Naive thymus-derived CD8-positive, alpha-beta T cell (primary cell): Measurements from ENCODE around the gene MRPS12. TPM values are rescaled to one million over a fixed set of nuclear protein-coding genes. Genes with fewer than 3 reads are reported as not detected.

Source experiments
- ATAC-seq, 2 donors: fragments of 150-1000 bp; cut with Tn5 transposase in 1 of 2; sonication (Bioruptor Pico), chemical (Tn5 transposase) in 1 of 2; 1 replicate in 1 of 2; 2 replicates in 1 of 2; pipeline ENCODE4 v1.10.0; 2021; ENCODE audit warnings: mild to moderate bottlenecking in 2 of 2, moderate library complexity in 2 of 2
- POLR2A ChIA-PET: fragments of 350-600 bp; sonication (Branson Sonifier 250); formaldehyde crosslinking; loops from one replicate; lab custom pipeline; 2021; ENCODE audit warnings: antibody characterized with exemption; lab: Charles Lee
- DNase-seq, 10 donors: peaks; one replicate each; pipeline versions ENCODE4 v3.0.0 to v3.0.0-alpha.2; 2020 to 2022
- H3K27ac Mint-ChIP-seq, 10 donors: one replicate each; pipeline ENCODE4 v1.8.0; 2020 to 2022; ENCODE audit warnings: mild to moderate bottlenecking in 10 of 10, mixed read lengths in 10 of 10, moderate library complexity in 4 of 10, inconsistent platforms in 1 of 10
- H3K27me3 Mint-ChIP-seq, 5 donors: one replicate each; pipeline ENCODE4 v1.8.0; 2021 to 2022; ENCODE audit warnings: mixed read lengths in 5 of 5
- H3K36me3 Mint-ChIP-seq, 3 donors: one replicate each; pipeline ENCODE4 v1.8.0; 2020 to 2022; ENCODE audit warnings: mixed read lengths in 3 of 3, mild to moderate bottlenecking in 2 of 3, inconsistent platforms in 1 of 3
- H3K4me1 Mint-ChIP-seq, 4 donors: one replicate each; pipeline ENCODE4 v1.8.0; 2021 to 2022; ENCODE audit warnings: mixed read lengths in 4 of 4
- H3K4me3 Mint-ChIP-seq, 10 donors: one replicate each; pipeline ENCODE4 v1.8.0; 2020 to 2022; ENCODE audit warnings: mild to moderate bottlenecking in 10 of 10, mixed read lengths in 10 of 10, moderate library complexity in 6 of 10, inconsistent platforms in 1 of 10
- H3K9me3 Mint-ChIP-seq, 9 donors: one replicate each; pipeline ENCODE4 v1.8.0; 2020 to 2022; ENCODE audit warnings: mixed read lengths in 9 of 9, mild to moderate bottlenecking in 3 of 9, inconsistent platforms in 1 of 9, moderate library complexity in 1 of 9
- polyA plus RNA-seq, 3 donors: library from polyadenylated mRNA; unstranded; fragments of 300-500 nt; fragmentation: Illumina TruSeq; gene quantifications; one replicate each; pipeline ENCODE4 v1.2.3, GENCODE V29; 2021
- total RNA-seq, 8 experiments: library from RNA in 2 of 8; stranded (reverse) in 2 of 8; gene quantifications; one replicate each; pipeline ENCODE4 v1.2.3 and lab custom pipeline; 2021 to 2026

Gene MRPS12
- total and polyA plus RNA-seq, 5 experiments from 2014 or later: 25.6 to 87.7 (median 71.7) TPM

DNA sequence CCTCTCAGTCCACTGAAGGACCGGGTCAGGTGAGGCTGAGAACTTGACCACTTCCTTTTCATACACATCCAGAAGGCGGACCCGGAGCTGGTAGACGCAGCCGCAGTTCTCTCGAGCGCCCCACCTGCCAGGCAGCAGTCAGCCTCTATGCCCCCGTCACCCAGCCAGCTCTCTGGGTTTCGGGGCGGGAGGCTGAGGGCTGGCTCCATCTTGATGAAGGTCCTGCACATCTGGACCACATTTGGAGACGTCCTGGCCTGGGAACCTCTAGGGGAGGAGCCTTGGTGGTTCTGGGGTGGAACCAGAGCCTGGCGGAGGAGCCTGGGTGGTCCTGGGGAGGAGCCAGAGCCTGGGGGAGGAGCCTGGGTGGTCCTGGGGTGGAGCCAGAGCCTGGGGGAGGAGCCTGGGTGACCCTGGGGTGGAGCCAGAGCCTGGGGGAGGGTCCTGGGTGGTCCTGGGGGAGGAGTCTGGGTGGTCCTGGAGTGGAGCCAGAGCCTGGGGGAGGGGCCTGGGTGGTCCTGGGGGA, 14.3 kb downstream of the MRPS12 start:
- DNase-seq (no peak), ATAC-seq (no peak)
- Mint-ChIP-seq H3K27ac (peak overlapping the region in 1 of 10 donors; percentile 37), H3K4me3 (no peak overlapping the region), H3K9me3 (peaks cover 0 to 8% (median 0%) of the 10 kb centered on the region in 9 donors), H3K36me3 (peaks cover 0 to 4% (median 0%) of the 10 kb centered on the region in 3 donors), H3K4me1 (peaks cover 8 to 20% (median 16%) of the 10 kb centered on the region in 4 donors), H3K27me3 (peaks cover 0 to 9% (median 5%) of the 10 kb centered on the region in 5 donors)
- POLR2A ChIA-PET: interaction anchor here (0.6 kb wide), 1 partner anchor 23 kb away, joined by 4 read pairs; no protein-coding TSS in a partner anchor

DNA sequence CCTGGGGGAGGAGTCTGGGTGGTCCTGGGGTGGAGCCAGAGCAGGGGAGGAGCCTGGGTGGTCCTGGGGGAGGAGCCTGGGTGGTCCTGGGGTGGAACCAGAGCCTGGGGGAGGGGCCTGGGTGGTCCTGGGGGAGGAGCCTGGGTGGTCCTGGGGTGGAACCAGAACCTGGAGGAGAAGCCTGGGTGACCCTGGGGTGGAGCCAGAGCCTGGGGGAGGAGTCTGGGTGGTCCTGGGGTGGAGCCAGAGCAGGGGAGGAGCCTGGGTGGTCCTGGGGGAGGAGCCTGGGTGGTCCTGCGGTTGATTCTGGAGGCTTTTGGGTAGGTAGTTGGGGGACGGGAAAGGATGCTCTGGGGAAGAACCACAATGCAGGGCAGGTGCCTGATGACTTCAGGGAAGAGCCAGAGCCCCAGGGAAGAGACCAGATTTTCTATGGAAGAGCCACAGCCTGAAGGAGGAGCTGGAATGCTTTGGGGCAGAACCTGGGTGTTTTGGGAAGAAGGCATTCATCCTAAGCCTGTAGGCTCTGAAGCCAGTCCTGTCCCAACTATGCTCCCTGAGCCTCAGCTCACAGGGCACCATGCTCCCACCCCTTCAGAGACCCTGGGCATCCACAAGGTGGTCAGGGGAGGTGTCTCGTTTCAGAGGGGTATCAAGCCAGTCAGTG, 15.0 kb downstream of the MRPS12 start:
- POLR2A ChIA-PET: no interaction called here
- ATAC-seq: no peak
- peaks cover 8 to 26% (median 19%) of the 10 kb centered on the region in 4 donors for H3K4me1 Mint-ChIP-seq
- H3K27me3 Mint-ChIP-seq: peaks cover 0 to 10% (median 5%) of the 10 kb centered on the region in 5 donors
- no peak overlapping the region for H3K27ac Mint-ChIP-seq
- H3K4me3 Mint-ChIP-seq: no peak overlapping the region
- H3K9me3 Mint-ChIP-seq: peaks cover 0 to 7% (median 0%) of the 10 kb centered on the region in 9 donors
- H3K36me3 Mint-ChIP-seq: peaks cover 0 to 4% (median 0%) of the 10 kb centered on the region in 3 donors
- DNase-seq: no peak

DNA sequence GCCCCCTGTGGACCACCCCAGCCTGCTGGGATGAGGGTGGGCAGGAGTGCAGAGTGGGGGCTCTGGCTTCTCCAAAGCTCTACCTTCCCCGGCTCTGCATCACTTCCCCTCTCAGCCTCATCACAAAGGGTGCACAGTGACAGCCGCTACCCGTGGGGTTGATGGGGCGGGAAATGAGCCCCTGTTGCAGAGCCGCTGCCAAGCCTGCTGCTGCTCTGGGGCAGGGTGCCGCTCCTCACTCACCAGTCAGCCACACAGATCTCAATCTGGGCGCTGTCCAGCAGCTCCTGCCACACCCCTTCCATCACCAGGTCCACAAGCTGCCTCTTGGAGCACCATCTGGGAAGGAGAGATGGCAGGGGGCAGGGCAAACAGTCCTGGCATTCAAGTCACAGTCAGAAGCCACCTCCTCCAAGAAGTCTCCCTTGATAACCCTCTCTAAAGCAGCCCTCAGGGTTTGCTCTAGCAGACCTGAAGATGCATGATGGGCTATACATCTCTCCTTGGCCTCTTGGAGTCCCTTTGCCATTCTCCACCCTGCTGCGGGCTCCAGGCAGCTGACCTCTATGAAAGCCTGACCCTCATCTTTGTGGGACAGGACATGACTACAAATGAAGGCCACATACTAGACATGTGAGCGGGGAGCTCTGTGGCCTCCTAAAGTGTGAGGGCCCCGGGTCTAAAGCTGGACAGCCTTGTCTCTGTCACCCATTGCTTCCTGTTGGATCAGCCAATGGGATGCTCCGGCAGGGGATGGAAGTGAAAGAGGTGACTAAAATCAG, 15.7 kb downstream of the MRPS12 start:
- peaks cover 0 to under 1% (median 0%) of the 10 kb centered on the region in 9 donors for H3K9me3 Mint-ChIP-seq
- no peaks in the 10 kb centered on the region for H3K36me3 Mint-ChIP-seq
- DNase-seq (no peak), ATAC-seq (no peak)
- no peak overlapping the region for H3K4me3 Mint-ChIP-seq
- POLR2A ChIA-PET: no interaction called here
- no peak overlapping the region for H3K27ac Mint-ChIP-seq
- peaks cover 0 to 11% (median 2%) of the 10 kb centered on the region in 5 donors for H3K27me3 Mint-ChIP-seq
- H3K4me1 Mint-ChIP-seq: peaks cover 5 to 20% (median 17%) of the 10 kb centered on the region in 4 donors

DNA sequence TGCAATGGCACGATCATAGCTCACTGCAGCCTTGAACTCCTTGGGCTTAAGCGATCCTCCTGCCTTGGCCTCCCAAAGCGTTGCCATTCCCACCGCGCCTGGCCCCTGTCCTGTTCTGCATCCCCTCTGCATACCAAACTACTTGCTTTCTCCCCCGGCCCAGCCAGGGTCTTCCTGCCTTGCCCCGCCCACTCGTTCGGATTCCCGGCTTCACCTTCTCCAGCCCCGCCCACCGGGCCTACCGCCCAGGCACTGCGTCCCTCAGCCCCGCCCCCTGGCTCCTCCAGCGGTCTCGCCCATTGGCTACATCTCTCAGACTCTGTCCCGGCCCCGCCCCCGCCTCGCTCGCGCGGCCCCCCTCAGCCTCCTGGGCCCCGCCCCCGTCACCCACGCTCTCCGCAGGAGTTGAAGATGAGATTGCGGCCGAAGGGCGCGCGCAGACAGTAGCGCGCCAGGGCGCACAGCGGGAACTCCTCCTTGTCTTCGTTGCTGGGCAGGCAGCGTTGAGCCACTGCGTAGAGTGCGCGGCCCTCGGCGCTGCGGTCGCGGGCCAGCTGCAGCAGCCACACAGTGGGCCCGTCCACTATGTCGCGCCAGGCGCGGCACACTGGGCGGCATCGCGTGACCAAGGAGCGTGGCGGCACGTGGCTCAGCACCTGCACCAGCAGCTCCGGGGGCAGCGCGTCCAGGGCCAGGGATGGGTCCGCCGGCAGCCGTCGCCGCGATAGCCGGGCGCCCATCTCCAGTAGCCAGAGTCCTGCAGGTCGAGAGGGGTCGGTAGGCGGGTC, 19.0 kb downstream of the MRPS12 start:
- H3K27ac Mint-ChIP-seq: peak overlapping the region in 2 of 10 donors; percentile 22 to 67

DNA sequence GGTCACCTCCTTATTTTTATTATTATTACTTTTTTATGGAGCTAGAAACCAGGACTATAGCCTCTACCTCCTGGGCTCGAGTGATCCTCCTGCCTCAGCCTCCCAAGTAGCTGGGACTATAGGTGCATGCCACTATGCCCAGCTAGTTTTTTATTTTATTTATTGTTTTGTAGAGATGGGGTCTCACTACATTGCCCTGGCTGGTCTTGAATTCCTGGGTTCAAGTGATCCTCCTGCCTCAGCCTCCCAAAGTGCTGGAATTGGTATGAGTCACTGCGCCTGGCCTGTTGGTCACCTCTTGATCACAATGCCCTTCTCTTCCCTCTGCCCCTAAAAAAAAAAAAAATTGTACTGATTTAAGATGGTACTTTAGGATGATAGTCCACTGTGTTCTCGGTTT, 20.4 kb downstream of the MRPS12 start:
- H3K4me1 Mint-ChIP-seq: peaks cover 6 to 20% (median 14%) of the 10 kb centered on the region in 4 donors
- no peaks in the 10 kb centered on the region for H3K9me3 Mint-ChIP-seq
- POLR2A ChIA-PET: no interaction called here
- no peaks in the 10 kb centered on the region for H3K36me3 Mint-ChIP-seq
- H3K27me3 Mint-ChIP-seq: peaks cover 9 to 32% (median 20%) of the 10 kb centered on the region in 5 donors
- ATAC-seq (no peak), DNase-seq (no peak)
- H3K27ac Mint-ChIP-seq: no peak overlapping the region
- H3K4me3 Mint-ChIP-seq: peak overlapping the region in 1 of 10 donors; percentile 36

More for the DNA sequence above, 19.0 kb downstream of the MRPS12 start:
- H3K4me3 Mint-ChIP-seq: peak overlapping the region; percentile 42 to 80 (median 66)
- DNase-seq (peak; percentile 36 to 85 (median 76)), ATAC-seq (peak; percentile 96)
- POLR2A ChIA-PET: no interaction called here
- peaks cover 9 to 28% (median 20%) of the 10 kb centered on the region in 5 donors for H3K27me3 Mint-ChIP-seq
- no peaks in the 10 kb centered on the region for H3K36me3 Mint-ChIP-seq
- peaks cover 6 to 20% (median 14%) of the 10 kb centered on the region in 4 donors for H3K4me1 Mint-ChIP-seq
- no peaks in the 10 kb centered on the region for H3K9me3 Mint-ChIP-seq

DNA sequence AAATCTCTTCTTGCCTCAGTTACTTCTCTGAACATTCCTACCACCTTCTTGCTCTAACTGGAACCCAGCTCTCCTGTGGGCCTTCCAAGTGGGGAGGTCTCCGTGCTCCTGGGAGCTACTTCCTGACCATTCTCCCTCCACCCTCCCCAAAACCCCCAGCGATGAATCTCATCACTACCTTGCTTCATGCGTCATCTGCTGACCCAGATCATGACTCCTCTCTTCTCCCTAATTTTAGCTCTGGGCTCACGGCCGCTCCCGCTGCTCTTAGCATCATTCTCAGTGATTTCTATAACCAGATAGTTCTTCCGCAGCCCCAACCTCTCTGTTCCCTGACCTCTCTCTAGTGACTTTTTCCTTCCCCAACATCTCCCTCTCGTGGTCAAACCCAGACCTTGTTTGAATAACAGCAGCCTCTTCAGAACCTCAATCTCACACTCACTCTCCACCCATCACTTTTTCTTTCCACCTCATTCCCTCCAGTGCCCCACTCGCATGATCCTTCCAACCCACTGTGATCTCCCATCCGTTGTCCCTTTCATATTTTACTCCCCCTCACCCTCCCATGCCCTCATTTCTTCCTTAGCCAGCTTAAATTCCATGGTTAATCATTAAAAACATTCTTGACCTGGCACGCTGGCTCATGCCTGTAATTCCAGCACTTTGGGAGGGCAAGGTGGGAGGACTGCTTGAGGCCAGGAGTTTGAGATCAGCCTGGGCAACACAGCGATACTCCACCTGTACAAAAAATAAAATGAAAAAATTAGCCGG, 21.8 kb downstream of the MRPS12 start:
- Mint-ChIP-seq H3K27me3 (peaks cover 9 to 32% (median 18%) of the 10 kb centered on the region in 5 donors), H3K27ac (peak overlapping the region in 2 of 10 donors; percentile 4 to 33), H3K4me1 (peaks cover 5 to 20% (median 14%) of the 10 kb centered on the region in 4 donors), H3K9me3 (no peaks in the 10 kb centered on the region), H3K4me3 (peak overlapping the region in 6 of 10 donors; percentile 4 to 54 (median 10)), H3K36me3 (no peaks in the 10 kb centered on the region)
- ATAC-seq (no peak), DNase-seq (peak in 6 of 10 donors; percentile 26 to 43 (median 32))
- POLR2A ChIA-PET: no interaction called here

DNA sequence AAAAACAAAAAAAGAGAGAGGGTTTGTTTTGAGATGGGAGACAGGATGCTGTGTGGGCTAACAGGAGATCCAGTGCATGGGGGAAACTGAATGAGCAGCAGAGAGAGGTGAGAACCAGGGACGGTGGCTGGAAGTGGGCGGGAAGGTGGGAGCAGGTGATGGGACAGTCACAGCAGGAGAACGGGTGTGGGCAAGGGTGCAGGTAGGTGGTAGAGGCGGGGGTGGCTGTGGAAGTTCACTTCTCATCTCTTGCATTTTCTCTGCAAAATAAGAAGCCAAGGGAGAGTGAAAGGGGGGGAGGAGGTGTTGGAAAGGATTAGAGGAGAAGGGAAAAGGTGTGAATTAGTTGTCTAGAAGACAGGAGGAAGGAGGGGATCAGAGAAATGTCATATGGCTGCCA, 22.9 kb downstream of the MRPS12 start:
- DNase-seq: no peak
- no peaks in the 10 kb centered on the region for H3K9me3 Mint-ChIP-seq
- H3K36me3 Mint-ChIP-seq: no peaks in the 10 kb centered on the region
- H3K27me3 Mint-ChIP-seq: peaks cover 9 to 32% (median 18%) of the 10 kb centered on the region in 5 donors
- H3K4me3 Mint-ChIP-seq: peak overlapping the region in 1 of 10 donors; percentile 48
- POLR2A ChIA-PET: no interaction called here
- ATAC-seq: no peak
- H3K27ac Mint-ChIP-seq: no peak overlapping the region
- H3K4me1 Mint-ChIP-seq: peaks cover 5 to 20% (median 14%) of the 10 kb centered on the region in 4 donors

DNA sequence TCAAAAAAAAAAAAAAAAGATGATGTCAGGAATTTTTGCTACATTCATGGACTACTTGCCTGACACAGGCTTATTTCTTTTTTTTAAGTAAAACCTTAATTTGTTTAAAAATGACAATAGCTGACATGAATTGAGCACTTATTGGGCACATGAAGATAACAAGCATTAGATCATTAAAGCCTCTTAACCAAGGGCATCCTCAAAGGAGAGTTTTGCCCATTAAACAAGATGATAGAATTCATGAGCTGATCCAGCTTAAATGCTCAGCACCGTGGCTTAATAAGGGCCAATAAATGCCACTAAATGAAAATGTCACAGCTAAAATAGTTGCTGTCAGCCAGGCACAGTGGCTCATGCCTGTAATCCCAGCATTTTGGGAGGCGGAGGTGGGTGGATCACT, 25.5 kb downstream of the MRPS12 start:
- no peaks in the 10 kb centered on the region for H3K9me3 Mint-ChIP-seq
- H3K36me3 Mint-ChIP-seq: no peaks in the 10 kb centered on the region
- DNase-seq: no peak
- no peak overlapping the region for H3K4me3 Mint-ChIP-seq
- peaks cover 2 to 7% (median 5%) of the 10 kb centered on the region in 4 donors for H3K4me1 Mint-ChIP-seq
- peaks cover 9 to 29% (median 15%) of the 10 kb centered on the region in 5 donors for H3K27me3 Mint-ChIP-seq
- ATAC-seq: no peak
- POLR2A ChIA-PET: interaction anchor here (0.7 kb wide), 1 partner anchor 25 kb away, joined by 3 read pairs; no protein-coding TSS in a partner anchor
- H3K27ac Mint-ChIP-seq: no peak overlapping the region

DNA sequence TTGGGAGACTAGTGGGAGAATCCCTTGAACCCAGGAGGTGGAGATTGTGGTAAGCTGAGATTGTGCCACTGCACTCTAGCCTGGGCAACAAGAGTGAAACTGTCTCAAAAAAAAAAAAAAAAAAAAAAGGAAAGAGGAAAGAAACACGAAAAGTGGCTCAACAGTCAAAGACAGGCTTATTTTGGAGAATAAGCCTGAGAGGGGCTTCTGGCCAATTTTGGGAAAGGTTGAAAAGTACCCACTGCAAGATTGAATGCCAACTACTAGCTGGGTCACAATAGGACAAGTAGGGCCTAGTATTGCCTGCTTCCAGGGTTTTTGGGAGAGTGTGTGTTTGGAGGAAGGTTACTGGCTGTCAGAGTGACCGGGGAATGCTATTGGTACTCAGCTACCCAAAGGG, 27.6 kb downstream of the MRPS12 start:
- no peaks in the 10 kb centered on the region for H3K36me3 Mint-ChIP-seq
- POLR2A ChIA-PET: no interaction called here
- no peak overlapping the region for H3K27ac Mint-ChIP-seq
- DNase-seq: no peak
- H3K9me3 Mint-ChIP-seq: no peaks in the 10 kb centered on the region
- H3K4me3 Mint-ChIP-seq: no peak overlapping the region
- peaks cover 4 to 7% (median 4%) of the 10 kb centered on the region in 4 donors for H3K4me1 Mint-ChIP-seq
- no peak for ATAC-seq
- peaks cover 7 to 18% (median 10%) of the 10 kb centered on the region in 5 donors for H3K27me3 Mint-ChIP-seq

DNA sequence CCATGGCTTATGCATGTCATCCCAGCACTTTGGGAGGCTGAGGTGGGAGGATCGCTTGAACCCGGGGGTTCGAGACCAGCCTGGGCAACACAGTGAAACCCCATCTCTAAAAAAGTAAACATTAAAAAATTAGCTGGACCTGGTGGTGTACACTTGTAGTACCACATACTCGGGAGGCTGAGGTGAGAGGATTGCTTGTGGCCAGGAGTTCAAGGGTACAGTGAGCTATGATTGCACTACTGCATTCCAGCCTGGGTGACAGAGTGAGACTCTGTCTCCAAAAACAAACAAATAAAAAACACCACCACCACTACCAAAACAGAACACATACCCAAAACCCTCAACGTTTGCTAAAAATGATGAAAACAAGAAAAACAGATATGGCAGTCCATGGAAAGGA, 28.9 kb downstream of the MRPS12 start:
- POLR2A ChIA-PET: no interaction called here
- peaks cover 0 to 11% (median 4%) of the 10 kb centered on the region in 5 donors for H3K27me3 Mint-ChIP-seq

DNA sequence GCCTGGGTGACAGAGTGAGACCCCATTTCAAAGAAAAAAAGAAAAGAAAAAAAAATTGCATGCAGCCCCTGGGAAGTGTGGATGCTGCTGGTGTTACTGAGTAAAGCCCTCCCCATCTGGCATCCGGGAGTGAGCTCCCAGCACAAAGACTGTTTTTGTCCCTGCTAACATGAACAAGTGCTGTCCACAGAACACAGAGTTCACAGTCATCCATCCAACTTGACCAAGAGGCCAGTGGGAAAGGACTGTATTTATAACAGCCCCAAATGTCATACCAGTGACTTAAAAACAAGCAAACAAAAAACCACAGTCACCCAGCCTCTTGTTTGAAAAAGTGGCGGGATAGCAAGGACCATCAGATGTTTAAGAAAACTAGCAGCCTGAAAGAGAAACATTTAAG, 34.0 kb downstream of the MRPS12 start:
- POLR2A ChIA-PET: no interaction called here
- H3K9me3 Mint-ChIP-seq: no peaks in the 10 kb centered on the region
- no peak for ATAC-seq

More for the DNA sequence above, 28.9 kb downstream of the MRPS12 start:
- Mint-ChIP-seq H3K36me3 (no peaks in the 10 kb centered on the region), H3K27ac (no peak overlapping the region), H3K4me1 (peaks cover 4 to 7% (median 4%) of the 10 kb centered on the region in 4 donors), H3K4me3 (no peak overlapping the region), H3K9me3 (no peaks in the 10 kb centered on the region)
- DNase-seq (no peak), ATAC-seq (no peak)

More for the DNA sequence above, 34.0 kb downstream of the MRPS12 start:
- peaks cover 4 to 7% (median 4%) of the 10 kb centered on the region in 4 donors for H3K4me1 Mint-ChIP-seq
- no peak overlapping the region for H3K4me3 Mint-ChIP-seq
- H3K27ac Mint-ChIP-seq: no peak overlapping the region
- no peaks in the 10 kb centered on the region for H3K36me3 Mint-ChIP-seq
- peaks cover 0 to 13% (median 6%) of the 10 kb centered on the region in 5 donors for H3K27me3 Mint-ChIP-seq
- DNase-seq: no peak
